ENCODE results near the gene CTIF. TPM values are rescaled to one million over a fixed set of nuclear protein-coding genes. Genes with fewer than 3 reads are reported as not detected.

CTIF gene
- total and polyA plus RNA-seq, 7 experiments from 2014 or later = 1.3 to 11.2 (median 2.5) TPM; not detected in 2

DNA sequence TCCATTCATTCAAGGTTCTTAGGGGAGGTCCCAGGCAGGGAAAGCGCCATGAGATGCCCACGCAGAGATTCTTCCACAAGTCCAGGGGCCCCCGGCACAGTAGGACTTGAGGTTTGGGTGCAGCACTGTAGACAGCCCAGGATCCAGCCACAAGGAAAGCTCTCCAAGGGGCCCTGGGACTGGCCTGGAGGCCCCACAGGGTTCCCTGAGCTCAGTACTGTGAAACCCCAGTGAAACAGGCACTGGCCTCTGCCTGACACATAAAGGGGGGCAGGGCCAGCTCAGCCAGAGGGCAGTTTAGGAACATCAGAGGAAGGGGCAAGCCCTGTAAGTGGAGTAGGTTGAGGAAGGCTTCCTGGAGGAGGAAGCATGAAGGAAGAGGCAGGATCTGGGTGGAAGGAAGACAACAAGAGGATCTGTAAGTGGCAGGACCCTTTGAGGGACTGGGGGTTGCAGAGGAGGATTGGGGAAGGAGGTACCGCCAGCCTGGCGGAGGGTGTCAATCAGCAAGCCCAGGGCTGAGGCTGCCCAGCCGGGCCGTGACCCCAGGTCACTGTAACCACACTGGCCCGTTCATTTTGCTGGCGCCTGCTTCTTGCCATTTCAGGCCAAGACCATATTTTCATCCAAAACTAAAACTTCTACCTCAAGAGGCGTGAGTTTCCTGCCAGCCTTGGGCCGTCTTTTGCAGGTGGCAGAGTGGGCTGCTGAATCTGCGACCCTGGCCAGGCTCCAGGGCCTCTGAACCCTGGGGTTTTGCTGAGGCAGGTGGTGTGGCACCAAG lies 236.7 kb downstream of the CTIF start:
- intact Hi-C loops (cut with micrococcal nuclease) = loop anchor here (2.0 to 10.0 kb wide), 8 partner anchors 57 to 673 kb away; no protein-coding TSS in a partner anchor
- peak overlapping the region in 1 of 9 donors; percentile 25 for H3K27ac Mint-ChIP-seq
- POLR2A ChIA-PET = interaction anchor here (0.6 kb wide), 1 partner anchor 376 kb away, joined by 3 read pairs; no protein-coding TSS in a partner anchor
- ATAC-seq = no peak
- peaks cover 0 to 5% (median 0%) of the 10 kb centered on the region in 5 donors for H3K27me3 Mint-ChIP-seq
- H3K36me3 Mint-ChIP-seq = no peaks in the 10 kb centered on the region
- DNase-seq = no peak
- CTCF ChIA-PET = interaction anchor here (1.1 kb wide), 1 partner anchor 102 kb away, joined by 3 read pairs; no protein-coding TSS in a partner anchor
- Histone ChIP-seq H3K4me1 (ENCODE audit: control insufficient read depth in 2 of 2, insufficient read depth in 2 of 2, low read length in 2 of 2) (peaks cover 4 to 8% of the 10 kb centered on the region in 2 donors), H3K9me3 (ENCODE audit: control insufficient read depth in 2 of 3, low read length in 3 of 3) (no peaks in the 10 kb centered on the region), H3K27ac (ENCODE audit: low read depth, low read length) (no peak overlapping the region), H3K4me3 (ENCODE audit: low read length) (no peak overlapping the region), H3K36me3 (ENCODE audit: control insufficient read depth in 2 of 3, insufficient read depth in 3 of 3, low read length in 3 of 3) (no peaks in the 10 kb centered on the region), H3K27me3 (ENCODE audit: control insufficient read depth in 2 of 2, insufficient read depth in 2 of 2, low read length in 2 of 2) (no peaks in the 10 kb centered on the region)
- no peak overlapping the region for H3K4me3 Mint-ChIP-seq
- H3K9me3 Mint-ChIP-seq = no peaks in the 10 kb centered on the region
- H3K4me1 Mint-ChIP-seq = peaks cover 0 to 10% (median 4%) of the 10 kb centered on the region in 7 donors

DNA sequence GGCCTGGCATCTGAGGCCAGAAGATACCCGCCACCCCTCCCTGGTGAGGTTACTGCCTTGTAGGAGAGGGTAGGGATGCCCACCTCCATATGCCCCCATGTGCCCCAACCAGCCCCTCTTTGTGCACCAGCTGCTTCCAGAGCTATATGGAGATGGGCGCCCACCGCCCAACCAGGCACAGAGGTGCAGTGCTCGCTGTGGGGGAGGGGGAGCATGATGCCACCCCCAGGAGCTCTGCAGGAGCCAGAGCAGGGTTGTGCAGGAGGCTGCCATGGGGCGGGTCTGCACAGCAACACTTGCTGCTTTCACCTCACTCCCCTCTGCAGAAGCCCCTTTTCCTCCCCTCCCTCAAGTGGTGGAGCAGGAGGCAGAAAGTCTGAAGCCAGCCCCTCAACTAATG lies 237.3 kb downstream of the CTIF start:
- POLR2A ChIA-PET = no interaction called here

DNA sequence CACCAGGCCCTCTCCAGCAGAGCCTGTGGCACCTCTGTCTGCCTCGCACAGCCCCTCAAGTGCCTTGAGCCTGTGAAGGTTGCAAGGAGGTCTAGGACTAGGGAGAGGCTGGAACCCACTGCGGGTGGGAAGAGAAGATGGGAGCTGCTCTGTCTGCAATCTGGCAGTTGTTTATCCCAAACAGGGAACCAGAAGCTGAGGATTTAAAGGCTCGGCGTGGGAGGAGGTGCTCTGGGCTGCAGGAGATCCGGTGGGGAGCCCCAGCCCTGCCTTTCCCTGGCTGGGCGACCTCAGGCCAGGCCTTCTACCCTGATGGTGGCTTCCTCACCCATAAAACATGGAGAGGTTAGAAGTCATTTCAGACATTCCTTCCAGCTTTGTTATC lies 237.8 kb downstream of the CTIF start:
- ATAC-seq = no peak
- Histone ChIP-seq H3K27me3 (ENCODE audit: control insufficient read depth in 2 of 2, insufficient read depth in 2 of 2, low read length in 2 of 2) (no peaks in the 10 kb centered on the region), H3K9me3 (ENCODE audit: control insufficient read depth in 2 of 3, low read length in 3 of 3) (no peaks in the 10 kb centered on the region), H3K4me3 (ENCODE audit: low read length) (no peak overlapping the region), H3K36me3 (ENCODE audit: control insufficient read depth in 2 of 3, insufficient read depth in 3 of 3, low read length in 3 of 3) (no peaks in the 10 kb centered on the region), H3K4me1 (ENCODE audit: control insufficient read depth in 2 of 2, insufficient read depth in 2 of 2, low read length in 2 of 2) (peaks cover 4 to 8% of the 10 kb centered on the region in 2 donors), H3K27ac (ENCODE audit: low read depth, low read length) (no peak overlapping the region)
- peaks cover 0 to 11% (median 5%) of the 10 kb centered on the region in 7 donors for H3K4me1 Mint-ChIP-seq
- no peaks in the 10 kb centered on the region for H3K9me3 Mint-ChIP-seq
- H3K36me3 Mint-ChIP-seq = no peaks in the 10 kb centered on the region
- CTCF ChIA-PET = interaction anchor here (0.6 to 1.8 kb wide), 11 partner anchors 43 to 670 kb away, joined by 3 to 5 read pairs (median 3); no protein-coding TSS in a partner anchor
- H3K27ac Mint-ChIP-seq = no peak overlapping the region
- intact Hi-C loops (cut with micrococcal nuclease) = loop anchor here (1.0 to 10.0 kb wide), 15 partner anchors 56 to 672 kb away; no protein-coding TSS in a partner anchor
- POLR2A ChIA-PET = no interaction called here
- H3K27me3 Mint-ChIP-seq = peaks cover 0 to 5% (median 0%) of the 10 kb centered on the region in 5 donors
- peak in 1 of 9 donors; percentile 7 for DNase-seq
- no peak overlapping the region for H3K4me3 Mint-ChIP-seq

More for the DNA sequence above, 237.3 kb downstream of the CTIF start:
- Mint-ChIP-seq H3K9me3 (no peaks in the 10 kb centered on the region), H3K36me3 (no peaks in the 10 kb centered on the region), H3K4me3 (no peak overlapping the region), H3K27ac (no peak overlapping the region), H3K4me1 (peaks cover 0 to 10% (median 5%) of the 10 kb centered on the region in 7 donors), H3K27me3 (peaks cover 0 to 5% (median 0%) of the 10 kb centered on the region in 5 donors)
- CTCF ChIA-PET = interaction anchor here (0.6 to 1.8 kb wide), 10 partner anchors 44 to 670 kb away, joined by 3 to 5 read pairs (median 3); no protein-coding TSS in a partner anchor
- intact Hi-C loops (cut with micrococcal nuclease) = loop anchor here (2.0 to 10.0 kb wide), 8 partner anchors 56 to 673 kb away; no protein-coding TSS in a partner anchor
- no peak for ATAC-seq
- Histone ChIP-seq H3K27ac (ENCODE audit: low read depth, low read length) (no peak overlapping the region), H3K9me3 (ENCODE audit: control insufficient read depth in 2 of 3, low read length in 3 of 3) (no peaks in the 10 kb centered on the region), H3K4me3 (ENCODE audit: low read length) (no peak overlapping the region), H3K36me3 (ENCODE audit: control insufficient read depth in 2 of 3, insufficient read depth in 3 of 3, low read length in 3 of 3) (no peaks in the 10 kb centered on the region), H3K27me3 (ENCODE audit: control insufficient read depth in 2 of 2, insufficient read depth in 2 of 2, low read length in 2 of 2) (no peaks in the 10 kb centered on the region), H3K4me1 (ENCODE audit: control insufficient read depth in 2 of 2, insufficient read depth in 2 of 2, low read length in 2 of 2) (peaks cover 4 to 8% of the 10 kb centered on the region in 2 donors)
- no peak for DNase-seq

DNA sequence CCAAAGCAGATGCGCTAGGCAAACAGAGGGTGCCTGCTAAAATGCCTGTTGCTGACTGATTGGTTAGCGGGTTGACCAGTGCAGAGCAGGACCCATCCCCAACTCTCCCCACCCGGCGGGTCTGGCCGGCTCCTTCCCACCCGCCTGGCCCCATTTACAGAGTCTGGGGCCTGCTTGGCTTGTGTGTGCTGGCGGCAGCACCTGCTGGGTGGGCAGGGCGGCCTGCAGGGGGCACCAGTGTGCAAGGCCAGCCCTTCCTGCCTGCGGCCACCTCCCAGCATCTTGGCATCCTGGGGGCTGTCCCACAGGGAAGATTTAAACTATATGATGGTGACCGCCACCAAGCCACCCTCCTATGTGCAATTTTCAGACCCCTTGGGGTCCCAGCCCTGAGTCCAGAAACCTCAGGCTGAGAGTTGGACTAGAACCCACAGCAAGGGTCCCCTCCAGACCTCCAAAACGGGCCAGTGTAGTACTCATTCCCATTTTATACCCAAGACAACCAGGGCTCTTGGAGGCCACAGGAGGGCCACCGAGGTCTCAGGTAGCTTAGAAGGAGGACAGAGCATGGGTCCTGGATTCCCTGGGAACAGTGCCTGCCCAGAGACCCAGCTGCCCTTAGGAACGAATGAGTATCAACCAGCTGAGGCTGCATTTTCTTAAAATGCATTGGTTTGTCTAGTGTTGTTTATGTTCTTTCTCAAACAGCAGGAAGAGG lies 238.4 kb downstream of the CTIF start:
- no peaks in the 10 kb centered on the region for H3K9me3 ChIP-seq (ENCODE audit: control insufficient read depth in 2 of 3, low read length in 3 of 3)
- no peaks in the 10 kb centered on the region for H3K36me3 Mint-ChIP-seq
- H3K27me3 Mint-ChIP-seq = peaks cover 0 to 5% (median 0%) of the 10 kb centered on the region in 5 donors
- H3K27ac ChIP-seq (ENCODE audit: low read depth, low read length) = no peak overlapping the region
- intact Hi-C loops (cut with micrococcal nuclease) = loop anchor here (1.0 to 10.0 kb wide), 15 partner anchors 55 to 672 kb away; no protein-coding TSS in a partner anchor
- H3K4me3 Mint-ChIP-seq = no peak overlapping the region
- H3K4me1 Mint-ChIP-seq = peaks cover 0 to 10% (median 5%) of the 10 kb centered on the region in 7 donors
- H3K4me3 ChIP-seq (ENCODE audit: low read length) = no peak overlapping the region
- H3K9me3 Mint-ChIP-seq = no peaks in the 10 kb centered on the region
- DNase-seq (peak; percentile 40 to 78 (median 67)), ATAC-seq (peak; percentile 86)
- CTCF ChIA-PET = interaction anchor here (0.6 to 1.8 kb wide), 15 partner anchors 24 to 669 kb away, joined by 3 to 7 read pairs (median 3); no protein-coding TSS in a partner anchor
- no peaks in the 10 kb centered on the region for H3K27me3 ChIP-seq (ENCODE audit: control insufficient read depth in 2 of 2, insufficient read depth in 2 of 2, low read length in 2 of 2)
- no peaks in the 10 kb centered on the region for H3K36me3 ChIP-seq (ENCODE audit: control insufficient read depth in 2 of 3, insufficient read depth in 3 of 3, low read length in 3 of 3)
- H3K27ac Mint-ChIP-seq = peak overlapping the region in 1 of 9 donors; percentile 13
- POLR2A ChIA-PET = no interaction called here
- H3K4me1 ChIP-seq (ENCODE audit: control insufficient read depth in 2 of 2, insufficient read depth in 2 of 2, low read length in 2 of 2) = peaks cover 4 to 8% of the 10 kb centered on the region in 2 donors

DNA sequence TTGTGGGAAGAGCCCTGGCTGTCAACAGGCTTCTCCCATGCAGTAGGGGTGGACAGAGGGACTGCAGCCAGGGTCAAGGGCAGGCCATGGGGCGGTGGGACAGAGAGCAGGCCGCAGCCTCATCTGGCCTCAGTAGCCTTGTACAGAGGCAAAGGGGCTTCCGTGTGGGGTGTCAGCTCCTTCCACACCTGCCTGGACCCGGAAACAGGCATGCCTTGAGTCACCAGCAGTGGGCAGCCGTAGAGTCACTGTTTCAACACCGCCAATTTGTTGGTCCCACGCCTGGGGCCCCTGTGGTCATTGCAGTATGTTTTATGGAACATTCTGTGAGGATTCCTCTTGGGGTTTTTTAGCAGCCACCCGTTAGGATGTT lies 238.9 kb downstream of the CTIF start:
- intact Hi-C loops (cut with micrococcal nuclease) = loop anchor here (1.0 to 10.0 kb wide), 15 partner anchors 55 to 671 kb away; no protein-coding TSS in a partner anchor
- POLR2A ChIA-PET = no interaction called here
- ATAC-seq = no peak

DNA sequence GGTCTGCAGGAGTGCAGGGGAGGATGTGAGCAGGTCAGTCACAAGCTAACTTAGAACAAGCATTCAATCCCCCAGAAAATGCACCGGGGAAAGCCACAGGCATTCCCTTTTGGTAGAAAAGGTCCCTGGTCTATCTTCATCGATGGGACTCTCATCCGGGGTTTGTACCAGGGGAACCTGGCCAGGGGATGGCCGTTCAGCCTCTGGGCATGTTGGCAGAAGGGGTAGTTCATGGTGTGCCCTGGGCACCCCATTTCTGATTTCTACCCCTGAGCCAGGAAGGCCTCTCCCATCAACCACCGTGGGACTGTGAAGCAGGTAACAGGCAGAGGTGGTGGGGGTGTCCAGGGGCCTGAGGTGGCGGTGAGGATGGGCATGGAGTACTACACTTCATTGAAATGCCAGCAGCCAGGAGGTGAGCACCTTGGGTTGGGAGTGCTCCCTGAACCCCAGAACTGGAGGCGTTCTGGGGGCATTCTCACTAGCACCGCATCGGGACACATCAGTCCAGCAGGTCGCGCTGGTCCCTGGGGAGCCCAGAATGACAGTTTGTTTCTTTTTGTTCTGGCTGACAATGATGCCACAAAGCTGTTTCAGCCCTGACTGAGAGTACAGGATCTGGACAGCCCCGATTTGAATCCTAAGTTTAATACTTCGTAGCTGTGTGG lies 239.6 kb downstream of the CTIF start:
- H3K36me3 Mint-ChIP-seq = no peaks in the 10 kb centered on the region
- H3K9me3 ChIP-seq (ENCODE audit: control insufficient read depth in 2 of 3, low read length in 3 of 3) = no peaks in the 10 kb centered on the region
- intact Hi-C loops (cut with micrococcal nuclease) = loop anchor here (5.0 to 10.0 kb wide), 5 partner anchors 54 to 459 kb away; no protein-coding TSS in a partner anchor
- ChIA-PET CTCF (interaction anchor here (0.9 kb wide), 1 partner anchor 135 kb away, joined by 3 read pairs; no protein-coding TSS in a partner anchor), POLR2A (interaction anchor here (0.6 kb wide), 1 partner anchor 67 kb away, joined by 3 read pairs; no protein-coding TSS in a partner anchor)
- H3K27me3 Mint-ChIP-seq = no peaks in the 10 kb centered on the region
- no peaks in the 10 kb centered on the region for H3K36me3 ChIP-seq (ENCODE audit: control insufficient read depth in 2 of 3, insufficient read depth in 3 of 3, low read length in 3 of 3)
- no peak for ATAC-seq
- no peak overlapping the region for H3K4me3 Mint-ChIP-seq
- H3K4me1 ChIP-seq (ENCODE audit: control insufficient read depth in 2 of 2, insufficient read depth in 2 of 2, low read length in 2 of 2) = peaks cover 4 to 8% of the 10 kb centered on the region in 2 donors
- H3K27ac ChIP-seq (ENCODE audit: low read depth, low read length) = no peak overlapping the region
- H3K4me1 Mint-ChIP-seq = peaks cover 0 to 10% (median 5%) of the 10 kb centered on the region in 7 donors
- no peaks in the 10 kb centered on the region for H3K27me3 ChIP-seq (ENCODE audit: control insufficient read depth in 2 of 2, insufficient read depth in 2 of 2, low read length in 2 of 2)
- no peak overlapping the region for H3K4me3 ChIP-seq (ENCODE audit: low read length)
- no peaks in the 10 kb centered on the region for H3K9me3 Mint-ChIP-seq
- DNase-seq = no peak
- H3K27ac Mint-ChIP-seq = peak overlapping the region in 1 of 9 donors; percentile 41

More for the DNA sequence above, 238.9 kb downstream of the CTIF start:
- Mint-ChIP-seq H3K4me3 (no peak overlapping the region), H3K9me3 (no peaks in the 10 kb centered on the region), H3K36me3 (no peaks in the 10 kb centered on the region), H3K27me3 (peaks cover 0 to under 1% (median 0%) of the 10 kb centered on the region in 5 donors), H3K4me1 (peaks cover 0 to 10% (median 5%) of the 10 kb centered on the region in 7 donors), H3K27ac (no peak overlapping the region)
- no peak for DNase-seq
- CTCF ChIA-PET = interaction anchor here (0.6 to 1.8 kb wide), 5 partner anchors 24 to 669 kb away, joined by 3 to 7 read pairs (median 3); no protein-coding TSS in a partner anchor
- Histone ChIP-seq H3K36me3 (ENCODE audit: control insufficient read depth in 2 of 3, insufficient read depth in 3 of 3, low read length in 3 of 3) (no peaks in the 10 kb centered on the region), H3K9me3 (ENCODE audit: control insufficient read depth in 2 of 3, low read length in 3 of 3) (no peaks in the 10 kb centered on the region), H3K4me3 (ENCODE audit: low read length) (no peak overlapping the region), H3K4me1 (ENCODE audit: control insufficient read depth in 2 of 2, insufficient read depth in 2 of 2, low read length in 2 of 2) (peaks cover 4 to 8% of the 10 kb centered on the region in 2 donors), H3K27ac (ENCODE audit: low read depth, low read length) (no peak overlapping the region), H3K27me3 (ENCODE audit: control insufficient read depth in 2 of 2, insufficient read depth in 2 of 2, low read length in 2 of 2) (no peaks in the 10 kb centered on the region)

Data from naive thymus-derived CD4-positive, alpha-beta T cell (primary cell).